K562 (cell line): ENCODE measurements around the gene AQP9. TPM values are rescaled to one million over a fixed set of nuclear protein-coding genes. Genes with fewer than 3 reads are reported as not detected.

ENCODE experiments used
- ARHGAP35 ChIP-seq: fragments of 450-650 bp; IDR thresholded peaks from 2 replicates; pipeline ENCODE4 v1.6.1; 2018; ENCODE audit not compliant: partially characterized antibody
- ATF1 ChIP-seq, 2 experiments: fragments of 450-650 bp in 1 of 2; IDR thresholded peaks; 2 replicates each; pipeline ENCODE4 v1.6.1; 2016; ENCODE audit warnings: missing compliant biosample characterization in 1 of 2, missing genetic modification characterization in 1 of 2
- ATF4 ChIP-seq: fragments of 450-650 bp; formaldehyde crosslinking; IDR thresholded peaks from 2 replicates; pipeline ENCODE4 v1.4.0; 2022; ENCODE audit warnings: mild to moderate bottlenecking, moderate library complexity
- BRF1 ChIP-seq: IDR thresholded peaks from 3 replicates; pipeline ENCODE4 v1.6.1; 2011; ENCODE audit warnings: borderline replicate concordance, mild to moderate bottlenecking; ENCODE audit not compliant: insufficient read length; ENCODE audit errors: extremely low read depth
- ESRRA ChIP-seq: fragments of 450-650 bp; IDR thresholded peaks from 2 replicates; pipeline ENCODE4 v1.6.1; 2014; ENCODE audit warnings: low read depth, mild to moderate bottlenecking, moderate library complexity, borderline replicate concordance
- HNRNPK ChIP-seq: fragments of 200-400 bp; formaldehyde crosslinking; IDR thresholded peaks from one replicate; pipeline ENCODE4 v1.6.1; 2018; ENCODE audit warnings: mild to moderate bottlenecking, low read depth, low read length; ENCODE audit not compliant: poor library complexity, severe bottlenecking
- KAT2B ChIP-seq: IDR thresholded peaks from one replicate; pipeline ENCODE4 v1.6.1; 2012; ENCODE audit warnings: low read depth, mild to moderate bottlenecking, control low read depth, inconsistent platforms, low read length, moderate library complexity
- NUFIP1 ChIP-seq: fragments of 450-650 bp; IDR thresholded peaks from 2 replicates; pipeline ENCODE4 v1.6.1; 2018; ENCODE audit not compliant: partially characterized antibody
- RBFOX2 ChIP-seq: fragments of 200-400 bp; formaldehyde crosslinking; IDR thresholded peaks from 2 replicates; pipeline ENCODE4 v1.6.1; 2017; ENCODE audit warnings: low read depth, mild to moderate bottlenecking, low read length, moderate library complexity
- RUNX1 ChIP-seq: sonication (generic); IDR thresholded peaks from 2 replicates; pipeline ENCODE4 v1.6.1; 2016; ENCODE audit warnings: antibody characterized with exemption, low read depth
- SMC3 ChIP-seq: conservative IDR thresholded peaks from 2 replicates; pipeline ENCODE4 v1.6.1; 2011; ENCODE audit warnings: low read depth, low read length, improper control_type of control experiment; ENCODE audit not compliant: insufficient read depth
- SNRNP70 ChIP-seq: fragments of 200-400 bp; formaldehyde crosslinking; optimal IDR thresholded peaks from 2 replicates; pipeline ENCODE3; 2017; ENCODE audit warnings: low read depth, low read length
- SRF ChIP-seq, 2 experiments: fragments of 250-450, 450-650 bp in 1 of 2; sonication (Bioruptor Pico) in 1 of 2; sonication (generic) in 1 of 2; formaldehyde crosslinking; IDR thresholded peaks; 2 replicates each; pipeline versions ENCODE4 v1.5.0 to v1.5.1; 2020 to 2022; ENCODE audit warnings: mild to moderate bottlenecking in 1 of 2, missing genetic modification reagents in 1 of 2
- ZNF707 ChIP-seq: fragments of 250-450 bp; sonication (Bioruptor Pico); conservative IDR thresholded peaks from 2 replicates; pipeline ENCODE4 v1.8.0; 2022; ENCODE audit warnings: inconsistent platforms, mild to moderate bottlenecking, moderate library complexity
- ZNF764 ChIP-seq: fragments of 250-450 bp; sonication (Bioruptor Pico); IDR thresholded peaks from 2 replicates; pipeline ENCODE4 v1.4.0; 2020; ENCODE audit warnings: low read depth, mild to moderate bottlenecking, moderate library complexity
- polyA plus RNA-seq, 8 experiments: library from polyadenylated mRNA; depleted of rRNA in 4 of 8; stranded (reverse) in 5 of 8; unstranded in 3 of 8; fragments of >200 nt; fragmentation: Nextera tagmentation in 2 of 8; fragmentation: Illumina TruSeq in 1 of 8; extraction: Ambion mirVana in 2 of 8; extraction: Trizol in 1 of 8; gene quantifications; 2 replicates each; pipeline versions ENCODE4 v1.2.1 to v1.2.3, GENCODE V29; 2011 to 2014; ENCODE audit warnings: inconsistent platforms in 1 of 8, missing spikeins in 1 of 8
- total RNA-seq, 7 experiments: library from RNA; depleted of rRNA in 6 of 7; stranded (reverse); fragments of >200 nt in 6 of 7; fragmentation: Illumina TruSeq in 2 of 7; extraction: Trizol in 2 of 7; gene quantifications; 2 replicates each; pipeline versions ENCODE4 v1.2.1 to v1.2.3, GENCODE V29; 2011 to 2021; ENCODE audit warnings: low replicate concordance in 1 of 7
- TF ChIP-seq, protein P1 (sequence below): sonication (generic); formaldehyde crosslinking; IDR thresholded peaks from 2 replicates; pipeline ENCODE4 v1.8.0; 2022; ENCODE audit warnings: mild to moderate bottlenecking, missing genetic modification reagents
- TF ChIP-seq, protein P2 (sequence below), 2 experiments: fragments of 450-650 bp in 1 of 2; IDR thresholded peaks; 2 replicates each; pipeline ENCODE4 v1.6.1; 2011 to 2017; ENCODE audit warnings: low read depth in 2 of 2, antibody characterized with exemption in 1 of 2, borderline replicate concordance in 1 of 2, low read length in 1 of 2, mild to moderate bottlenecking in 1 of 2, mixed read lengths in 1 of 2; ENCODE audit not compliant: control insufficient read depth in 1 of 2
- TF ChIP-seq, protein P3 (sequence below): fragments of 450-650 bp; formaldehyde crosslinking; IDR thresholded peaks from 2 replicates; pipeline ENCODE4 v1.4.0; 2022; ENCODE audit warnings: missing genetic modification characterization

The AQP9 gene
- total and polyA plus RNA-seq, 9 of the 15 experiments (the other 6 are each of a cell fraction or from before 2014, with no cell fraction given): 0.04 to 0.33 (median 0.07) TPM; not detected in 4

DNA sequence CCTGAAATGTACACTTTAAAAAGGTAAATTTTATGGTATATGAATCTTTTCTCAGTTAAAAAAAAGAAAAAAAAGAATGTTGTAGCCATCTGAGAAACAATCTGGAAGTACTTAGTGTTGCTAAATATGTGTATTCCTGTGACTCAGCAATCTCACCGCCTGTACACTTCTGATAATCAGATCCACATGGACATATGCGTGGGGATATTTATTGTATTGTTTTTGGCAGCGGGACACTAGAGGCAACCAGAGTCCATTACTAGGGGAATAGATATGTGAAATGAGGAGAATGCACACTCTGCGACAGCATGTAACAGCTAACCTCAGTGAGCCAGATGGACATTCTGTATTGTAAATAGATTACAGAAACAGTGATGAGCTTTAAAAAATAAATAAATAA, 65.4 kb downstream of the AQP9 start (continued):
- TF ChIP-seq, protein P1, sequence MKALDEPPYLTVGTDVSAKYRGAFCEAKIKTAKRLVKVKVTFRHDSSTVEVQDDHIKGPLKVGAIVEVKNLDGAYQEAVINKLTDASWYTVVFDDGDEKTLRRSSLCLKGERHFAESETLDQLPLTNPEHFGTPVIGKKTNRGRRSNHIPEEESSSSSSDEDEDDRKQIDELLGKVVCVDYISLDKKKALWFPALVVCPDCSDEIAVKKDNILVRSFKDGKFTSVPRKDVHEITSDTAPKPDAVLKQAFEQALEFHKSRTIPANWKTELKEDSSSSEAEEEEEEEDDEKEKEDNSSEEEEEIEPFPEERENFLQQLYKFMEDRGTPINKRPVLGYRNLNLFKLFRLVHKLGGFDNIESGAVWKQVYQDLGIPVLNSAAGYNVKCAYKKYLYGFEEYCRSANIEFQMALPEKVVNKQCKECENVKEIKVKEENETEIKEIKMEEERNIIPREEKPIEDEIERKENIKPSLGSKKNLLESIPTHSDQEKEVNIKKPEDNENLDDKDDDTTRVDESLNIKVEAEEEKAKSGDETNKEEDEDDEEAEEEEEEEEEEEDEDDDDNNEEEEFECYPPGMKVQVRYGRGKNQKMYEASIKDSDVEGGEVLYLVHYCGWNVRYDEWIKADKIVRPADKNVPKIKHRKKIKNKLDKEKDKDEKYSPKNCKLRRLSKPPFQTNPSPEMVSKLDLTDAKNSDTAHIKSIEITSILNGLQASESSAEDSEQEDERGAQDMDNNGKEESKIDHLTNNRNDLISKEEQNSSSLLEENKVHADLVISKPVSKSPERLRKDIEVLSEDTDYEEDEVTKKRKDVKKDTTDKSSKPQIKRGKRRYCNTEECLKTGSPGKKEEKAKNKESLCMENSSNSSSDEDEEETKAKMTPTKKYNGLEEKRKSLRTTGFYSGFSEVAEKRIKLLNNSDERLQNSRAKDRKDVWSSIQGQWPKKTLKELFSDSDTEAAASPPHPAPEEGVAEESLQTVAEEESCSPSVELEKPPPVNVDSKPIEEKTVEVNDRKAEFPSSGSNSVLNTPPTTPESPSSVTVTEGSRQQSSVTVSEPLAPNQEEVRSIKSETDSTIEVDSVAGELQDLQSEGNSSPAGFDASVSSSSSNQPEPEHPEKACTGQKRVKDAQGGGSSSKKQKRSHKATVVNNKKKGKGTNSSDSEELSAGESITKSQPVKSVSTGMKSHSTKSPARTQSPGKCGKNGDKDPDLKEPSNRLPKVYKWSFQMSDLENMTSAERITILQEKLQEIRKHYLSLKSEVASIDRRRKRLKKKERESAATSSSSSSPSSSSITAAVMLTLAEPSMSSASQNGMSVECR (CRISPR knock-in tag): no peak
- TF ChIP-seq HNRNPK (no peak), NUFIP1 (no peak), SNRNP70 (no peak), ZNF707 (no peak), RUNX1 (no peak), ZNF764 (CRISPR knock-in tag) (no peak), ATF4 (CRISPR knock-in tag) (no peak), SMC3 (no peak), ARHGAP35 (no peak), RBFOX2 (no peak), ESRRA (no peak), BRF1 (no peak), KAT2B (no peak), ATF1 (CRISPR knock-in tag; IDR thresholded peaks at IDR 0.05) (no peak), ATF1 (tag; IDR thresholded peaks at IDR 0.05) (no peak), SRF (CRISPR knock-in tag; IDR thresholded peaks at IDR 0.05) (peak in 1 of 2 experiments; percentile 73; a peak in 1 of 4 replicates)
- TF ChIP-seq, protein P2, sequence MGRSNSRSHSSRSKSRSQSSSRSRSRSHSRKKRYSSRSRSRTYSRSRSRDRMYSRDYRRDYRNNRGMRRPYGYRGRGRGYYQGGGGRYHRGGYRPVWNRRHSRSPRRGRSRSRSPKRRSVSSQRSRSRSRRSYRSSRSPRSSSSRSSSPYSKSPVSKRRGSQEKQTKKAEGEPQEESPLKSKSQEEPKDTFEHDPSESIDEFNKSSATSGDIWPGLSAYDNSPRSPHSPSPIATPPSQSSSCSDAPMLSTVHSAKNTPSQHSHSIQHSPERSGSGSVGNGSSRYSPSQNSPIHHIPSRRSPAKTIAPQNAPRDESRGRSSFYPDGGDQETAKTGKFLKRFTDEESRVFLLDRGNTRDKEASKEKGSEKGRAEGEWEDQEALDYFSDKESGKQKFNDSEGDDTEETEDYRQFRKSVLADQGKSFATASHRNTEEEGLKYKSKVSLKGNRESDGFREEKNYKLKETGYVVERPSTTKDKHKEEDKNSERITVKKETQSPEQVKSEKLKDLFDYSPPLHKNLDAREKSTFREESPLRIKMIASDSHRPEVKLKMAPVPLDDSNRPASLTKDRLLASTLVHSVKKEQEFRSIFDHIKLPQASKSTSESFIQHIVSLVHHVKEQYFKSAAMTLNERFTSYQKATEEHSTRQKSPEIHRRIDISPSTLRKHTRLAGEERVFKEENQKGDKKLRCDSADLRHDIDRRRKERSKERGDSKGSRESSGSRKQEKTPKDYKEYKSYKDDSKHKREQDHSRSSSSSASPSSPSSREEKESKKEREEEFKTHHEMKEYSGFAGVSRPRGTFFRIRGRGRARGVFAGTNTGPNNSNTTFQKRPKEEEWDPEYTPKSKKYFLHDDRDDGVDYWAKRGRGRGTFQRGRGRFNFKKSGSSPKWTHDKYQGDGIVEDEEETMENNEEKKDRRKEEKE (IDR thresholded peaks at IDR 0.05; ENCODE audit: borderline replicate concordance in 1 of 2, control insufficient read depth in 1 of 2, low read depth in 2 of 2, low read length in 1 of 2): no peak
- TF ChIP-seq, protein P3, sequence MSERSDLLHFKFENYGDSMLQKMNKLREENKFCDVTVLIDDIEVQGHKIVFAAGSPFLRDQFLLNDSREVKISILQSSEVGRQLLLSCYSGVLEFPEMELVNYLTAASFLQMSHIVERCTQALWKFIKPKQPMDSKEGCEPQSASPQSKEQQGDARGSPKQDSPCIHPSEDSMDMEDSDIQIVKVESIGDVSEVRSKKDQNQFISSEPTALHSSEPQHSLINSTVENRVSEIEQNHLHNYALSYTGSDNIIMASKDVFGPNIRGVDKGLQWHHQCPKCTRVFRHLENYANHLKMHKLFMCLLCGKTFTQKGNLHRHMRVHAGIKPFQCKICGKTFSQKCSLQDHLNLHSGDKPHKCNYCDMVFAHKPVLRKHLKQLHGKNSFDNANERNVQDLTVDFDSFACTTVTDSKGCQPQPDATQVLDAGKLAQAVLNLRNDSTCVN (CRISPR knock-in tag): no peak
